Activated CD4-positive, alpha-beta T cell treated with anti-CD3 and anti-CD28 coated beads for 36 hours (primary cell): ENCODE measurements around the gene CD248. TPM values are rescaled to one million over a fixed set of nuclear protein-coding genes. Genes with fewer than 3 reads are reported as not detected.

Source experiments
- ATAC-seq: fragments of 200-7000 bp; cut with Tn5 transposase; one replicate; pipeline ENCODE4 v1.10.0; 2021; ENCODE audit warnings: mild to moderate bottlenecking, moderate library complexity
- CTCF ChIA-PET: fragments of 350-600 bp; sonication (Branson Sonifier 250); formaldehyde crosslinking; loops from one replicate; lab custom pipeline; 2021; ENCODE audit warnings: antibody characterized with exemption; lab: Charles Lee
- POLR2A ChIA-PET: fragments of 350-600 bp; sonication (Branson Sonifier 250); formaldehyde crosslinking; loops from one replicate; lab custom pipeline; 2021; ENCODE audit warnings: antibody characterized with exemption, inconsistent platforms; lab: Charles Lee
- DNase-seq: peaks from one replicate; pipeline ENCODE4 v3.0.0-alpha.2; 2020
- H3K27ac Mint-ChIP-seq: one replicate; pipeline ENCODE4 v1.8.0; 2021; ENCODE audit warnings: mixed read lengths
- H3K27me3 Mint-ChIP-seq: one replicate; pipeline ENCODE4 v1.8.0; 2021; ENCODE audit warnings: mixed read lengths
- H3K36me3 Mint-ChIP-seq: one replicate; pipeline ENCODE4 v1.8.0; 2021; ENCODE audit warnings: low read depth, mixed read lengths
- H3K4me1 Mint-ChIP-seq: one replicate; pipeline ENCODE4 v1.8.0; 2021; ENCODE audit warnings: mixed read lengths
- H3K4me3 Mint-ChIP-seq: one replicate; pipeline ENCODE4 v1.8.0; 2021; ENCODE audit warnings: mild to moderate bottlenecking, moderate library complexity, mixed read lengths
- H3K9me3 Mint-ChIP-seq: one replicate; pipeline ENCODE4 v1.8.0; 2021; ENCODE audit warnings: low read depth, mixed read lengths
- intact Hi-C, 2 experiments: fragments of 100-400 bp; cut with DNase I in 1 of 2; cut with micrococcal nuclease in 1 of 2; formaldehyde crosslinking; loops; one replicate each; pipeline versions ENCODE4 v1.14.2 to v1.15.1; 2022 to 2024; cut with DNase I, micrococcal nuclease
- total RNA-seq, 2 experiments: library from RNA; stranded (reverse); gene quantifications; one replicate each; pipeline ENCODE4 v1.2.3, GENCODE V29; 2021

The CD248 gene
- total RNA-seq, 2 experiments from 2014 or later = 0.23 to 0.26 TPM

DNA sequence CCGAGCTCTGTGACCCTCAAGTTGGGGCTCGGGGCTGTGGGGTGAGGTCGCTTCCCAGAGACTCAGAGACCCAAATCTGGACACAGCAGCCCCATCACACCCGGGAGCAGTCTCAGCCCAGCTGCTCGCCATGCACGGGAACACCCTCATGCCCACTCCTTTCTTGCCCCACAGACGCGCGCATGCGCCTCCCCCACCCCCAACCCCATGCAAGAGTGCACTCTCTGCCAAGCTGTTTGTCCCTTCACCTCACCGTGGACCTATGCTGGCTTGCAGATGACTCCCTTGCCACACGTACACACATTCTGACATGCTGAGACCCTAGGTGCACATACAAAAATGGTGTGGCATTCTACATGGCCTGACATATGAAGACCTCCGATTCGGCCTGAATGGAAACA, 478 bp upstream of the CD248 start:
- H3K36me3 Mint-ChIP-seq = no peaks in the 10 kb centered on the region
- ChIA-PET CTCF (interaction anchor here (1.6 kb wide), 1 partner anchor 12 kb away, joined by 6 read pairs; no protein-coding TSS in a partner anchor), POLR2A (interaction anchor here (0.6 kb wide), 1 partner anchor 29 kb away, joined by 8 read pairs; the partner anchor contains the start of gene YIF1A)
- intact Hi-C loops = no loop called here
- peak overlapping the region; percentile 92 for H3K27ac Mint-ChIP-seq
- no peaks in the 10 kb centered on the region for H3K27me3 Mint-ChIP-seq
- DNase-seq (peak; percentile 71), ATAC-seq (peak; percentile 14)
- peaks cover 2% of the 10 kb centered on the region for H3K9me3 Mint-ChIP-seq
- H3K4me1 Mint-ChIP-seq = peaks cover 56% of the 10 kb centered on the region
- peak overlapping the region; percentile 47 for H3K4me3 Mint-ChIP-seq

DNA sequence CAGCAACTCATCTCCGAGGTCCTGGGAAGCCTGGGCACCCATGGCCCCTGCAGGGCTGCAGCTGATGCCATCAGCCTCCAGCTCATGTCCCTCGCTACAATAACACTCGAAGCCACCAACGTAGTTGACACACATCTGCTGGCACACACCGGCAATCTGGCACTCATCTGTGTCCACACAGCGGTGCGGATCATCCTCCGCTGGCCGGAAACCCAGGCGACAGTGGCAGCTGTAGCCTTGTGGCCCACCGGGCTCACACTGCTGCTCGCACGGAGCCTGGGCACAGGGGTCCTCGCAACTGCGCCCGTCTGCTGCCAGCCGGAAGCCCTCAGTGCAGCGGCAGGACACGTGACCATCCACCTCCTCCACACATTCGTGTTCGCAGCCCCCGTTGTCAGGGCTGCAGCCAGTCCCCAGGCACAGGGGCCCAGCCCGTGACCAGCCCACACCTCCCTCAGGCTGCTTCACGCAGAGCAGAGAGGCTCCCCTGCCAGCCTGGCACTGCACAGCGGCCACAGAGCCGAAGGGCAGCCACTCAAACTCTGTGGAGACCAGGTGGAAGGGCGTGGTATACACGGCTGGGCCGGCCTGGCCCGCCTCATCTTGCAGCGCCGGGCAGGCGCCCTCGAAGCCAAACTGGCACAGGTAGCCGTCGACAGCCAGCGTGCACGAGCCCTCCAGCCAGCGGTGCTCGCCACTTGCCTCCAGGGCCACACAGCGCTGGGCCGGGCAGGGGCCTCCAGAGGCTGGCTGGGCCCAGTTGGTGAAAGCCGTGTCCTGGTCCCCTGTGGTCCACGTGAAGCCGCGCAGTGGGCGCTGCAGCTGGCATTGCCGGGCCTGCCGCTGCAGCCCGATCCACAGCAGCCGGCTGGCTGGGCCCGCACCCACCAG, 678 bp downstream of the CD248 start:
- intact Hi-C loops = no loop called here
- H3K27me3 Mint-ChIP-seq = no peaks in the 10 kb centered on the region
- H3K9me3 Mint-ChIP-seq = peaks cover 2% of the 10 kb centered on the region
- H3K4me1 Mint-ChIP-seq = peaks cover 62% of the 10 kb centered on the region
- ChIA-PET CTCF (no interaction called here), POLR2A (interaction anchor here (0.6 kb wide), 1 partner anchor 301 kb away, joined by 4 read pairs; no protein-coding TSS in a partner anchor)
- H3K27ac Mint-ChIP-seq = peak overlapping the region; percentile 43
- DNase-seq (no peak), ATAC-seq (no peak)
- no peak overlapping the region for H3K4me3 Mint-ChIP-seq
- no peaks in the 10 kb centered on the region for H3K36me3 Mint-ChIP-seq

DNA sequence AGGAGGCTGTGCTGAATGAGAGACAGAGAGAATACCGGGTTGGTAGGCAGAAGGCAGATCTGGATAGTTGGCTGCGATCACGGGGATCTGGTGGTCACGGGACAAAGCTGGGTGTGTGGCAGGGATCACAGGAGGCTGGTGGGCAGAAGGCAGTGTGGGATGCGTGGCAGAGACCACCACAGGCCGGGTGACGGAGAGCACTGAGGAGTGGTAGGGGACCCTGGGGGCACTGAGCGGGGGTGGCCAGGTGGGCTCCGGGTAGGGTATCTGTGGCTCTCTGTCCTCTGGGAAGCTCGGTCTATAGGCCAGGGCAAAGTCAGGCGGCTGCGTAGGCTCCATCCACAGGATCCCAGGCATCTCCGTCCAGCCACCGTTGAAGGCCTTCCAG, 1.4 kb downstream of the CD248 start:
- ChIA-PET CTCF (no interaction called here), POLR2A (no interaction called here)
- intact Hi-C loops = no loop called here
- Mint-ChIP-seq H3K9me3 (peaks cover 2% of the 10 kb centered on the region), H3K27ac (no peak overlapping the region), H3K27me3 (no peaks in the 10 kb centered on the region), H3K36me3 (no peaks in the 10 kb centered on the region), H3K4me3 (no peak overlapping the region), H3K4me1 (peaks cover 62% of the 10 kb centered on the region)
- DNase-seq (no peak), ATAC-seq (no peak)

DNA sequence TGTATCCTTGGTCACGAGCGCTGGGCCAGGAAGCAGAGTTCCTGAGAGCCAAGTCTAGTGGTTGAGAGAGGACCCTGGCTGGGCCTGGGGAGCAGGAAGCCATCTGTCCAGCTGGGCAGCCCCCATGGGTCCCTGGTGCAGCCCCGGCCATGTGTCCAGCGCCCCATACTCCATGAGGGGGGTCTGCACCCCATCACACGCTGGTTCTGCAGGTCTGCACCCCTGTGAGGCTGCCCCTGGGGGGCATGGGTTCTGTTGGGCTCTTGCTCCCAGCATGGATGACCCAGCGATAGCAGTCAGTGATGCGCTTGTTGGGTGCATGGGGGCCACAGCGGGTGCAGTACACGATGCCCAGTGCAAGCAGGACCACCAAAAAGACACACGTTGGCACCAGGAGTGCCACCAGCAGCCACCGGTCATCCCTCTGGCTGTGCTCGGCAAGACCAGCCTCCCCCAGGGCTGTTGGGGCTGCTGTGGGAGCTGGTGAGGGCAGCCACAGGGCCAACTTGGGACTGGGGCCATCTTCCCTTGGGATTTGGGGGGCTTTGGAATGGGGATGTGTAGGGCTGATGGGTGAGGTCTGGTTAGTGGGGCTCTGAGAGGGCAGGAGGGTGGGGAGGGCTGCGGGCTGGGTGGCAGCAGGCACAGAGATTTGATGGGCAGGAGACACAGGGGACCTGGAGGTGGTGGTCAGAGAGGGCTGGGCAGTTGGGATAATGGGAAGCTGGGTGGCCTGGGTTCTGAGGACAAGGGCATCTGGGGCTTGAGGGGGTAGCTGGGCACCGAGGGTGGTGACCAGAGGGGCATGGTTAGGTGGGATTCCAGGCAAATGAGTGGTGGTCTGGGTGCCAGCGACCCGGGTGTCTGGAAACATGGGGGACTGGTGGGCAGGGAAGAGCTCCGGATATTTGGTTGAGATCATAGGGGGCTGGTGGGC, 2.0 kb downstream of the CD248 start:
- intact Hi-C loops = no loop called here
- POLR2A ChIA-PET = no interaction called here
- Mint-ChIP-seq H3K36me3 (no peaks in the 10 kb centered on the region), H3K27me3 (no peaks in the 10 kb centered on the region), H3K4me1 (peaks cover 60% of the 10 kb centered on the region), H3K27ac (no peak overlapping the region), H3K4me3 (no peak overlapping the region), H3K9me3 (no peaks in the 10 kb centered on the region)
- CTCF ChIA-PET = no interaction called here
- DNase-seq = no peak
- ATAC-seq = no peak

DNA sequence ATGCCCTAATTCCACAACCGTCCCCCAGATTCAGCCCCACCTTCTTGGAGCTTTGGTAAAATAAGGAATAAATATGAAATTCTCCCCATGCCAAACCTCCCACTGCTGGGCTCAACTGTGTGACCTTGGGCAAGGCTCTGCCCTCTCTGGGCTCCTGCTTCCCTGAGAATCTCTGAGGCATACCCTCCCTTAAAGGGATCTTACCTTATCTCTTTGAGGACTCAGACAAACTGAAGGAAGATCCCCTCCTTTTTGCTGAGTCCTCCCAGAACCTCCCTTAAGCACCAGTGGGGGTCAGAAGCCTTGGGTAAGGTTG, 2.7 kb downstream of the CD248 start:
- no peaks in the 10 kb centered on the region for H3K27me3 Mint-ChIP-seq
- no peak overlapping the region for H3K4me3 Mint-ChIP-seq
- no peaks in the 10 kb centered on the region for H3K36me3 Mint-ChIP-seq
- intact Hi-C loops = no loop called here
- no peaks in the 10 kb centered on the region for H3K9me3 Mint-ChIP-seq
- ChIA-PET CTCF (interaction anchor here (0.6 to 6.4 kb wide), 2 partner anchors 14 to 71 kb away, joined by 4 to 34 read pairs; no protein-coding TSS in a partner anchor), POLR2A (no interaction called here)
- ATAC-seq (no peak), DNase-seq (no peak)
- peak overlapping the region; percentile 42 for H3K27ac Mint-ChIP-seq
- H3K4me1 Mint-ChIP-seq = peaks cover 54% of the 10 kb centered on the region

DNA sequence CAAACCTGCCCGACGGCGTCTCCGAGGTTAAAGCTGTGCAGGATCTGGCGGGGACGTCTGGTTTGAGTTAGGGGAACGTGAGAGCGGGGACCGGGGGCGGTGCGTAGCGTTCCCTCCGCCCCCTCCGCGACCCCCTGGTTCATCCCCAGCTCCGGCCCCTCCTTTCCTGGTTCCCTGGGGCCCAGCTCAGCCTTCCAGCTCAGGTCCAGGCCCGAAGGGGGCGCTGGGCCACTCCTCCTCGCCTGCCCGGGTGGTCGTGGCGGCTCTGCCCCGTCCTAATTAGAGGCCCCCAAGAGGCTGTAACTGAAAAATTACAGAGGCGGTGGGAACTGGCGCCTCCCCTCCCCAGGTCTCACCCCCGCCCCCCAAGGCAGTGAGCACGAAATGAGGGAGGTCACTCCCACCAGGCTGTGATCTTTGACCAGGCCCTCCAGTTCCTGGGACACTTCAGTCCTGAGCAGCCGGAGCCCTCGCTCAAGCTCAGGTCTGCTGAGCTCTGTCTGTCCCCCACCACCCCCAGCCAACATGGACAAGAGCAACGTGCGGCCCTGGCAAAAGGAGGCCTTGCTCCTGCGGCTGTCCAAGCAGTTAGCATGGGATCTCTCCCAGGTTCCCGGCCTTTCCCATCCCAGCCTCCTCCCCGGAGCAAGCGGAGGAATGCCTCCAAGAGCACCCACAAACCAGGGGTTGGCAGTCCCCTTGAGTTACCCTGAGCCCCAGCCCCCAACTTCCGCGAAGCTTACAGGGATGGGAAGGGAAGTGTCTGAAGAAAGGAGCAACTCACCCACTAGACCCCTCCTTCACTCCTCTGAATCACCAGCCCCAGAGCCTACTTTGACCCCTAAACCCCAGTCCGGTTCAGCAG, 3.3 kb downstream of the CD248 start:
- ChIA-PET CTCF (interaction anchor here (0.6 to 6.4 kb wide), 11 partner anchors 8 to 423 kb away, joined by 3 to 34 read pairs (median 10); partner anchors contain the start of genes BRMS1, CCDC85B, TMEM151A and YIF1A), POLR2A (interaction anchor here (1.4 kb wide), 1 partner anchor 22 kb away, joined by 3 read pairs; the partner anchor contains the start of gene TMEM151A)

DNA sequence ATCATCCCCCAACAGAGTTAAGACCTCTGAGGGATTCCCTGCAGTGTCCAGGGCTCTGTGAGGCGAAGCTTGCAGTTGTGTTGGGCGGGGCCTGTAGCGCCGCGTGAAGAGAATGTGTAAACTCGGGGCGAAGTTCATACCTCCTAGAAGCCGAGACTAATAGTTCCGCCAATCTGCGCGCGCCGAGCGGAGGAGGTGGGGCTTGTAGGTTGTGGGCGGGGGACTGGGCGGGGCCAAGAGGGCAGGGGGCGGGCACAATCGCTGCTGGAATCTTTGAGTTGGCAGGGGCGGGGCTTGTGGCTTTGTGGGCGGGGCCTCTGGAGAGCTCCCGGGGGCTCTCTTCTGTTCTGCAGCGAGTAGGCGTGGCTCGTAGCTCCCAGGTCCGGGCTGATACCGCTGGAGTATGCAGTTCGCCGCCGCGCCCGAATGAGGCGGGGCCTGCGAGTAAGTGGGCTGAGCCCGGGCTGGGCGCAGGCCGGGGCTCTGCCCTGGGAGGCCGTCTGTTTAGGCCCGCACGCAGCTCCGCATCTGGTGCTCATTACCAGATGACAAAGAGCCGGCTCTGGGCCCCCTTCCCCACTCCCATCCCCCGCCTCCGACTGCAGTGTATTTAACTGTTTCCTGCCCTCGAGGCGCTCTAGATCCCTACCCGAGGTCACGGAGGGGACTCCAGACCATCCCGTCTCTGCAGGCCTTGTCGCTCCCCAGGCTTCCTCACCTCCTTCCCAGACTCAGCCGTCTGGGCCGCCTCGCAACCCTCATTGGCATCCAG, 4.1 kb downstream of the CD248 start:
- peak overlapping the region; percentile 90 for H3K27ac Mint-ChIP-seq
- no peaks in the 10 kb centered on the region for H3K27me3 Mint-ChIP-seq
- H3K9me3 Mint-ChIP-seq = no peaks in the 10 kb centered on the region
- peak; percentile 65 for ATAC-seq
- H3K4me1 Mint-ChIP-seq = peaks cover 39% of the 10 kb centered on the region
- ChIA-PET POLR2A (interaction anchor here (0.6 to 1.6 kb wide), 5 partner anchors 21 to 325 kb away, joined by 3 to 4 read pairs (median 3); partner anchors contain the start of genes RBM4, TMEM151A and YIF1A), CTCF (interaction anchor here (0.5 to 6.4 kb wide), 19 partner anchors 9 to 586 kb away, joined by 3 to 34 read pairs (median 6); partner anchors contain the start of genes BRMS1, CCDC85B, TMEM151A and YIF1A)
- intact Hi-C loops = loop anchor here (1.0 kb wide), 19 partner anchors 16 to 531 kb away; partner anchors contain the start of genes DPP3 (in 2 of the 2), YIF1A (in 2 of the 2), ACTN3 (in 1 of the 2) and B4GAT1 (in 1 of the 2)
- no peaks in the 10 kb centered on the region for H3K36me3 Mint-ChIP-seq
- H3K4me3 Mint-ChIP-seq = peak overlapping the region; percentile 79
- peak; percentile 97 for DNase-seq

More for the DNA sequence above, 3.3 kb downstream of the CD248 start:
- H3K36me3 Mint-ChIP-seq = no peaks in the 10 kb centered on the region
- H3K9me3 Mint-ChIP-seq = no peaks in the 10 kb centered on the region
- H3K4me3 Mint-ChIP-seq = peak overlapping the region; percentile 79
- intact Hi-C loops = no loop called here
- H3K4me1 Mint-ChIP-seq = peaks cover 48% of the 10 kb centered on the region
- no peak for DNase-seq
- no peaks in the 10 kb centered on the region for H3K27me3 Mint-ChIP-seq
- no peak for ATAC-seq
- H3K27ac Mint-ChIP-seq = peak overlapping the region; percentile 42

DNA sequence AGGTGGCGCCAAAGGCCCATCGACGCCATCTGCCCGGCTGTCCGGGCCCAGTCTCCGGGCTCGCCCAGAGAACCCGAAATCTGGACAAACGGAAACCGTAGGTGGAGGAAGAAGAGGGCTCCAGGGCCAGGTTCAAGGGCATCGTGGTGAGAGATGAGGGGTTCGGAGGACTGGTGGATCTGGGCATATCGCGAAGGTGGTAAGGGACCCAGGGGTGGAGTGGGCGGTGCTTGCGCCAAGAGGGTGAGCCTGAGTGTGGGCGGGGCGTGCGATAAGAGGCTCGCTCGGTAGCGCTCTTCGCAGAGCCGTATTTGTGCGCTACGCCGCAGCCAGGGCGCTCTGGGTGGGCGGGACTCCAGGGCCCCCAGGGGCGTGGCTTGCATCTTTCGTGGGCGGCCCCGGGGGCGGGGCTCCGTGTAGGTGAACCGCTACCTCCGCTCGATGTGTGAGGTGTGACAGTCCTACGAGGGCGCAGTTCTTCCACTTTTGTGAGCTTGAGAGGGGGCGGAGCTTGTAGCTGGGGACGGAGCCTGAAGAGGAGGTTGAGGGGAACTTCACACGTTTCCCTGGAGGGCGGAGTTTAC, 4.8 kb downstream of the CD248 start:
- DNase-seq (peak; percentile 98), ATAC-seq (peak; percentile 83)
- ChIA-PET CTCF (interaction anchor here (0.5 to 6.4 kb wide), 29 partner anchors 10 to 586 kb away, joined by 3 to 34 read pairs (median 4); partner anchors contain the start of genes B4GAT1, BRMS1, CCDC85B and MRPL11), POLR2A (interaction anchor here (0.6 to 1.6 kb wide), 5 partner anchors 21 to 326 kb away, joined by 3 to 4 read pairs (median 3); partner anchors contain the start of genes RBM4, TMEM151A and YIF1A)
- H3K27ac Mint-ChIP-seq = peak overlapping the region; percentile 91
- no peaks in the 10 kb centered on the region for H3K36me3 Mint-ChIP-seq
- peaks cover 33% of the 10 kb centered on the region for H3K4me1 Mint-ChIP-seq
- no peaks in the 10 kb centered on the region for H3K27me3 Mint-ChIP-seq
- H3K9me3 Mint-ChIP-seq = no peaks in the 10 kb centered on the region
- intact Hi-C loops = loop anchor here (1.0 kb wide), 19 partner anchors 16 to 531 kb away; partner anchors contain the start of genes DPP3 (in 2 of the 2), YIF1A (in 2 of the 2), ACTN3 (in 1 of the 2) and B4GAT1 (in 1 of the 2)
- peak overlapping the region; percentile 79 for H3K4me3 Mint-ChIP-seq

DNA sequence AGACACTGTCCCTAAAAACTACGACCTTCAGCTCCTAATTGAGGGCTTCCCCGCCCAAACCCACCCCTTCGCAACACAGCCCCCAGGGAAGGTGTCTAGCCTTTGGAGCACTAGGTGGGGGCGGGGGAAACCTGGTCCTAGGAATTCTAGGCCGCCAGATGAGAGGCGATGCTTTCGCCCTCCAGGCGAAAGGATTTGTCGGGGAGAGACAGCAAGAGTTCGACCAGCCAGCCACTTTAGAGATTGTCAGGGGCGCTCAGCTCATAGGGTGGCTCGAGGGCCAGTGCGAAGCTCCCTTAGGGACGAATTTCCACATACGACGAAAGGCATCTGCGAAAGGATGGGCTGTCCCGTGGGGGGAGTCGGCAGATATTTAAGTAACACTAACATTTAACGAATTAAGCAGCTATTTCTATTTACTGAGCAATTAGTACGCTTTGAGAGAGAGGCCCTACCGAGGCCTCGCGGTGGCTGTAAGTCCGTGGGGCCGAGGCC, 5.3 kb downstream of the CD248 start:
- ChIA-PET POLR2A (interaction anchor here (1.6 kb wide), 1 partner anchor 22 kb away, joined by 4 read pairs; the partner anchor contains the start of gene YIF1A), CTCF (interaction anchor here (0.6 to 6.4 kb wide), 25 partner anchors 10 to 191 kb away, joined by 3 to 34 read pairs (median 4); partner anchors contain the start of genes B4GAT1, BRMS1, MRPL11 and RIN1)
- intact Hi-C loops = no loop called here
- peaks cover 32% of the 10 kb centered on the region for H3K4me1 Mint-ChIP-seq
- H3K36me3 Mint-ChIP-seq = no peaks in the 10 kb centered on the region
- H3K27ac Mint-ChIP-seq = peak overlapping the region; percentile 91
- no peaks in the 10 kb centered on the region for H3K9me3 Mint-ChIP-seq
- DNase-seq (no peak), ATAC-seq (no peak)
- no peaks in the 10 kb centered on the region for H3K27me3 Mint-ChIP-seq
- peak overlapping the region; percentile 79 for H3K4me3 Mint-ChIP-seq
